ENCODE data around the gene RHCE.
"Not testable (repeated sequence)": the region's sequence is repeated elsewhere in the genome, so short reads cannot be mapped to it uniquely, and the experiment has no call there.

DNA sequence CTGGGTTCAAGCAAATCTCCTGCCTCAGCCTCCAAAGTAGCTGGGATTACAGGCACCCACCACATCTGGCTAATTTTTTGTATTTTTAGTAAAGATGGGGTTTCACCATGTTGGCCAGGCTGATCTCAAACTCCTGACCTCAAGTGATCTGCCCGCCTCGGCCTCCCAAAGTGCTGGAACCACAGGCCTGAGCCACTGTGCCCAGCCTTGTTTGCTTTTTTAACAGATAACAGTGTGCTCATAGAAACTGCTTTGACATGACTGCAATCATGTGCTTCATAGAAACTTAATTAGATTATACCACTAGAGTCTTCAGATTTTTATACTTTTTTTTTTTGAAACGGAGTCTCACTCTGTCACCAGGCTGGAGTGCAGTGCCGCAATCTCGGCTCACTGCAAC lies 91.3 kb downstream of the RHCE start:
- TF ChIP-seq, protein P1, sequence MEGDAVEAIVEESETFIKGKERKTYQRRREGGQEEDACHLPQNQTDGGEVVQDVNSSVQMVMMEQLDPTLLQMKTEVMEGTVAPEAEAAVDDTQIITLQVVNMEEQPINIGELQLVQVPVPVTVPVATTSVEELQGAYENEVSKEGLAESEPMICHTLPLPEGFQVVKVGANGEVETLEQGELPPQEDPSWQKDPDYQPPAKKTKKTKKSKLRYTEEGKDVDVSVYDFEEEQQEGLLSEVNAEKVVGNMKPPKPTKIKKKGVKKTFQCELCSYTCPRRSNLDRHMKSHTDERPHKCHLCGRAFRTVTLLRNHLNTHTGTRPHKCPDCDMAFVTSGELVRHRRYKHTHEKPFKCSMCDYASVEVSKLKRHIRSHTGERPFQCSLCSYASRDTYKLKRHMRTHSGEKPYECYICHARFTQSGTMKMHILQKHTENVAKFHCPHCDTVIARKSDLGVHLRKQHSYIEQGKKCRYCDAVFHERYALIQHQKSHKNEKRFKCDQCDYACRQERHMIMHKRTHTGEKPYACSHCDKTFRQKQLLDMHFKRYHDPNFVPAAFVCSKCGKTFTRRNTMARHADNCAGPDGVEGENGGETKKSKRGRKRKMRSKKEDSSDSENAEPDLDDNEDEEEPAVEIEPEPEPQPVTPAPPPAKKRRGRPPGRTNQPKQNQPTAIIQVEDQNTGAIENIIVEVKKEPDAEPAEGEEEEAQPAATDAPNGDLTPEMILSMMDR (IDR thresholded peaks at IDR 0.05): not testable (repeated sequence)
- not testable (repeated sequence) for TF ChIP-seq POLR2A, EP300, POLR2AphosphoS5 (IDR thresholded peaks at IDR 0.05)
